ENCODE results near the gene SAXO2.
"Not testable (repeated sequence)": the region's sequence is repeated elsewhere in the genome, so short reads cannot be mapped to it uniquely, and the experiment has no call there.

SAXO2 gene

GRCh38 chr15:82332711-82333602, 70.3 kb downstream of the SAXO2 start:
- in situ Hi-C loops (cut with HindIII; ENCODE audit: low sequenced_read_pairs), result not testable (repeated sequence)

GRCh38 chr15:82333603-82334553, 71.3 kb downstream of the SAXO2 start:
- in situ Hi-C loops (cut with HindIII; ENCODE audit: low sequenced_read_pairs), result not testable (repeated sequence)
